Peyer's patch (tissue), 4 donors: ENCODE measurements around the gene GTPBP1. TPM values are rescaled to one million over a fixed set of nuclear protein-coding genes. Genes with fewer than 3 reads are reported as not detected.

Experiments used
- DNase-seq, 3 donors: peaks; one replicate each; pipeline ENCODE4 v3.0.0-alpha.2; 2017 to 2019
- H3K27ac ChIP-seq, 4 donors: fragments of 200-600 bp; sonication (generic); one replicate each; pipeline ENCODE4 v1.5.1; 2016 to 2019
- H3K27me3 ChIP-seq, 2 donors: fragments of 200-600 bp; sonication (generic); one replicate each; pipeline ENCODE4 v1.5.1; 2019
- H3K36me3 ChIP-seq, 3 donors: fragments of 200-600 bp; sonication (generic); one replicate each; pipeline ENCODE4 v1.5.1; 2016 to 2019
- H3K4me1 ChIP-seq, 4 donors: fragments of 200-600 bp; sonication (generic); one replicate each; pipeline ENCODE4 v1.5.1; 2016 to 2019
- H3K4me3 ChIP-seq, 4 donors: fragments of 200-600 bp; sonication (generic); 1 replicate in 3 of 4; 2 replicates in 1 of 4; pipeline ENCODE4 v1.5.1; 2016 to 2019; ENCODE audit warnings: mild to moderate bottlenecking in 1 of 4
- H3K9me3 ChIP-seq, 4 donors: fragments of 200-600 bp; sonication (generic); one replicate each; pipeline ENCODE4 v1.5.1; 2016 to 2019; ENCODE audit warnings: mild to moderate bottlenecking in 1 of 4
- CTCF ChIP-seq, 6 experiments: fragments of 450-650 bp in 4 of 6; fragments of 200-600 bp in 2 of 6; sonication (generic) in 1 of 6; IDR thresholded peaks; one replicate each; pipeline ENCODE4 v1.5.1; 2017 to 2019; ENCODE audit warnings: antibody characterized with exemption in 6 of 6, mild to moderate bottlenecking in 3 of 6, moderate library complexity in 1 of 6
- POLR2A ChIP-seq, 2 donors: fragments of 450-650 bp; IDR thresholded peaks; one replicate each; pipeline ENCODE4 v1.5.1; 2017; ENCODE audit warnings: antibody characterized with exemption in 2 of 2, mild to moderate bottlenecking in 2 of 2, moderate library complexity in 2 of 2
- total RNA-seq, 4 donors: library from RNA; depleted of rRNA; stranded (reverse); fragments of >200 nt; gene quantifications; one replicate each; pipeline ENCODE4 v1.1.0, GENCODE V29; 2016

The GTPBP1 gene
- total RNA-seq, 4 donors from 2014 or later: 72.5 to 182 (median 131) TPM

- no peaks in the 10 kb centered on the region for H3K9me3 ChIP-seq
- no peak overlapping the region for H3K27ac ChIP-seq
- no peak overlapping the region for H3K4me3 ChIP-seq
- peaks cover 7 to 97% (median 14%) of the 10 kb centered on the region in 3 donors for H3K36me3 ChIP-seq
- peaks cover 0 to 10% (median 0%) of the 10 kb centered on the region in 4 donors for H3K4me1 ChIP-seq
- TF ChIP-seq CTCF (IDR thresholded peaks at IDR 0.05) (no peak), POLR2A (IDR thresholded peaks at IDR 0.05) (no peak)
- no peaks in the 10 kb centered on the region for H3K27me3 ChIP-seq
- no peak for DNase-seq
Measured at GRCh38 chr22:38739300-38740055, 33.7 kb downstream of the GTPBP1 start.

GRCh38 chr22:38740116-38740723 lies 34.5 kb downstream of the GTPBP1 start:
- DNase-seq: no peak

GRCh38 chr22:38740754-38741153 lies 35.0 kb downstream of the GTPBP1 start:
- Histone ChIP-seq H3K9me3 (no peaks in the 10 kb centered on the region), H3K36me3 (peaks cover 7 to 100% (median 14%) of the 10 kb centered on the region in 3 donors), H3K27ac (no peak overlapping the region), H3K27me3 (no peaks in the 10 kb centered on the region), H3K4me3 (no peak overlapping the region), H3K4me1 (no peaks in the 10 kb centered on the region)
- no peak for TF ChIP-seq POLR2A (IDR thresholded peaks at IDR 0.05)
- no peak for TF ChIP-seq CTCF (IDR thresholded peaks at IDR 0.05)
- no peak for DNase-seq

More at GRCh38 chr22:38740116-38740723, 34.5 kb downstream of the GTPBP1 start:
- peaks cover 7 to 100% (median 14%) of the 10 kb centered on the region in 3 donors for H3K36me3 ChIP-seq
- no peak overlapping the region for H3K4me3 ChIP-seq
- H3K4me1 ChIP-seq: peaks cover 0 to 2% (median 0%) of the 10 kb centered on the region in 4 donors
- TF ChIP-seq CTCF (IDR thresholded peaks at IDR 0.05) (no peak), POLR2A (IDR thresholded peaks at IDR 0.05) (no peak)
- no peaks in the 10 kb centered on the region for H3K27me3 ChIP-seq
- no peaks in the 10 kb centered on the region for H3K9me3 ChIP-seq
- no peak overlapping the region for H3K27ac ChIP-seq

GRCh38 chr22:38741166-38741565 lies 35.4 kb downstream of the GTPBP1 start:
- TF ChIP-seq CTCF (IDR thresholded peaks at IDR 0.05): no peak

GRCh38 chr22:38741576-38741975 lies 35.8 kb downstream of the GTPBP1 start:
- no peak for DNase-seq
- Histone ChIP-seq H3K9me3 (no peaks in the 10 kb centered on the region), H3K4me1 (no peaks in the 10 kb centered on the region), H3K36me3 (peaks cover 7 to 100% (median 14%) of the 10 kb centered on the region in 3 donors), H3K27ac (no peak overlapping the region), H3K4me3 (no peak overlapping the region), H3K27me3 (no peaks in the 10 kb centered on the region)
- TF ChIP-seq CTCF (IDR thresholded peaks at IDR 0.05) (no peak), POLR2A (IDR thresholded peaks at IDR 0.05) (no peak)

More at GRCh38 chr22:38741166-38741565, 35.4 kb downstream of the GTPBP1 start:
- Histone ChIP-seq H3K27me3 (no peaks in the 10 kb centered on the region), H3K4me3 (no peak overlapping the region), H3K27ac (no peak overlapping the region), H3K9me3 (no peaks in the 10 kb centered on the region), H3K36me3 (peaks cover 7 to 100% (median 14%) of the 10 kb centered on the region in 3 donors), H3K4me1 (no peaks in the 10 kb centered on the region)
- no peak for DNase-seq
